ENCODE measurements around the gene SLC25A1.

DNA sequence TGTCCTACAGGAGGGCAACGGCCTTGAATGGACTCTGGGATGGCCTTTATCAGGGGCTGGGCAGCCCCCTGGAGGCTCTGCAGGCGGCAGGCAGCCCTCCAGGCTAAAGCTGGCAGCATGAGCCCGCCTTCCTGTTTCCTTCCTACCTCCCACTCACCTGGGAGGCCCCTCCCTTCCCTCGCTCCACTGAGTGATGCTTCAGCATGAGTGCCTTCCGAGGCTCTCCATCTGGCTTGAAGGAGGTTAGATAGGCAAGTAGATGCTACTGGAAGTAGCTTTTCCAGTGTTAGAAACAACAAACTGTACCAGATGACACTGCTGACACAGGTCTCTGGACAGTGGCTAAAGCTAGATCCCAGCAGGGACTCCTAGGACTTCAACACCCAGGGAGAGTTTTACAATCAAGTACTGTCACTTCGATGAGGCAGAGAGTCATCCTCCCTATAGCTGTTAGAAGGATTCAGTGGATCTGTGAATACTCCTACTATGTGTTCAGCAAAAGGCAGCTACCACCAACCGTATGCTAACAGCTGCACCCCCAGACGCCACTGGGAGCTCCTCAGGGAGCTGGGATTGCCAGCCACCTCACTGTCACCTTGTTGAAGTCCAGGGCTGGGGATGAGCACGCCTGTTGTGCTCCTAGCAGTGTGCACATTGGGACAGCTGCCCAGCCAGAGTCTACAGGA is 4.1 kb upstream of the SLC25A1 start:
- TF ChIP-seq, protein P1, sequence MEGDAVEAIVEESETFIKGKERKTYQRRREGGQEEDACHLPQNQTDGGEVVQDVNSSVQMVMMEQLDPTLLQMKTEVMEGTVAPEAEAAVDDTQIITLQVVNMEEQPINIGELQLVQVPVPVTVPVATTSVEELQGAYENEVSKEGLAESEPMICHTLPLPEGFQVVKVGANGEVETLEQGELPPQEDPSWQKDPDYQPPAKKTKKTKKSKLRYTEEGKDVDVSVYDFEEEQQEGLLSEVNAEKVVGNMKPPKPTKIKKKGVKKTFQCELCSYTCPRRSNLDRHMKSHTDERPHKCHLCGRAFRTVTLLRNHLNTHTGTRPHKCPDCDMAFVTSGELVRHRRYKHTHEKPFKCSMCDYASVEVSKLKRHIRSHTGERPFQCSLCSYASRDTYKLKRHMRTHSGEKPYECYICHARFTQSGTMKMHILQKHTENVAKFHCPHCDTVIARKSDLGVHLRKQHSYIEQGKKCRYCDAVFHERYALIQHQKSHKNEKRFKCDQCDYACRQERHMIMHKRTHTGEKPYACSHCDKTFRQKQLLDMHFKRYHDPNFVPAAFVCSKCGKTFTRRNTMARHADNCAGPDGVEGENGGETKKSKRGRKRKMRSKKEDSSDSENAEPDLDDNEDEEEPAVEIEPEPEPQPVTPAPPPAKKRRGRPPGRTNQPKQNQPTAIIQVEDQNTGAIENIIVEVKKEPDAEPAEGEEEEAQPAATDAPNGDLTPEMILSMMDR (IDR thresholded peaks at IDR 0.05): no peak
- no peak for TF ChIP-seq POLR2A (IDR thresholded peaks at IDR 0.05)

Measured in Peyer's patch (tissue), 4 donors.